H1 (cell line): ENCODE data around the gene MPZ.

Experiments used
- ATF2 ChIP-seq: IDR thresholded peaks from 2 replicates; pipeline ENCODE4 v1.6.1; 2012; ENCODE audit warnings: low read length, inconsistent platforms
- BACH1 ChIP-seq: IDR thresholded peaks from 2 replicates; pipeline ENCODE4 v1.6.1; 2012; ENCODE audit warnings: low read length, improper control_type of control experiment
- BRCA1 ChIP-seq: IDR thresholded peaks from 2 replicates; pipeline ENCODE4 v1.6.1; 2012; ENCODE audit warnings: low read depth, low read length, improper control_type of control experiment
- CREB1 ChIP-seq: IDR thresholded peaks from 2 replicates; pipeline ENCODE4 v1.6.1; 2012; ENCODE audit warnings: inconsistent platforms
- CTCF ChIP-seq, 3 experiments: IDR thresholded peaks; 1 replicate in 2 of 3; 2 replicates in 1 of 3; pipeline versions ENCODE4 v1.5.1 to v1.6.1; 2011; ENCODE audit warnings: low read length in 3 of 3, mild to moderate bottlenecking in 3 of 3, inconsistent platforms in 2 of 3, low read depth in 1 of 3, moderate library complexity in 1 of 3; ENCODE audit not compliant: insufficient read depth in 1 of 3; ENCODE audit errors: control extremely low read depth in 1 of 3
- EZH2 ChIP-seq: fragments of 200-600 bp; sonication (generic); IDR thresholded peaks from 2 replicates; pipeline ENCODE4 v1.7.1; 2012; ENCODE audit warnings: low read depth, mild to moderate bottlenecking, moderate library complexity, low read length, inconsistent platforms; ENCODE audit not compliant: severe bottlenecking
- GTF2F1 ChIP-seq: IDR thresholded peaks from 2 replicates; pipeline ENCODE4 v1.6.1; 2012; ENCODE audit warnings: low read depth, low read length, improper control_type of control experiment, borderline replicate concordance
- PHF8 ChIP-seq: fragments of 200-600 bp; sonication (generic); conservative IDR thresholded peaks from 2 replicates; pipeline ENCODE4 v1.7.1; 2012; ENCODE audit warnings: low read depth, mild to moderate bottlenecking, inconsistent platforms, low read length, moderate library complexity
- POLR2AphosphoS5 ChIP-seq: IDR thresholded peaks from 2 replicates; pipeline ENCODE4 v1.6.1; 2011; ENCODE audit warnings: low read depth, low read length
- RBBP5 ChIP-seq: IDR thresholded peaks from 2 replicates; pipeline ENCODE4 v1.7.1; 2012; ENCODE audit warnings: low read depth, mild to moderate bottlenecking, inconsistent platforms, low read length, moderate library complexity, borderline replicate concordance
- RNF2 ChIP-seq: fragments of 200-900, 300-1000 bp; sonication (generic); IDR thresholded peaks from 2 replicates; pipeline ENCODE4 v1.7.1; 2016; ENCODE audit warnings: borderline replicate concordance, low read depth, mild to moderate bottlenecking, antibody characterized with exemption, low read length; ENCODE audit not compliant: poor library complexity, severe bottlenecking; ENCODE audit errors: missing control alignments
- SAP30 ChIP-seq: fragments of 300-600 bp; sonication (generic); IDR thresholded peaks from 2 replicates; pipeline ENCODE4 v1.7.1; 2012; ENCODE audit warnings: low read length, moderate library complexity, mild to moderate bottlenecking, inconsistent platforms; ENCODE audit not compliant: insufficient read depth, insufficient replicate concordance
- SIN3A ChIP-seq, 2 experiments: IDR thresholded peaks in 1 of 2; conservative IDR thresholded peaks in 1 of 2; 2 replicates each; pipeline ENCODE4 v1.6.1; 2011 to 2012; ENCODE audit warnings: low read length in 2 of 2, improper control_type of control experiment in 1 of 2, low read depth in 1 of 2, mild to moderate bottlenecking in 1 of 2
- TAF1 ChIP-seq: IDR thresholded peaks from 2 replicates; pipeline ENCODE4 v1.6.1; 2011; ENCODE audit warnings: mild to moderate bottlenecking, low read depth, low read length

- TF ChIP-seq BACH1 = no peak
- no peak for TF ChIP-seq SAP30
- TF ChIP-seq PHF8 = no peak
- TF ChIP-seq CTCF (IDR thresholded peaks at IDR 0.05; ENCODE audit: control extremely low read depth in 1 of 3, insufficient read depth in 1 of 3, low read depth in 1 of 3, low read length in 3 of 3) = no peak
- TF ChIP-seq TAF1 = no peak
- no peak for TF ChIP-seq ATF2
- TF ChIP-seq RBBP5 = no peak
- TF ChIP-seq GTF2F1 = no peak
- TF ChIP-seq SIN3A (conservative IDR thresholded peaks at IDR 0.05 in 1 of 2, IDR thresholded peaks at IDR 0.05 in 1 of 2; ENCODE audit: low read depth in 1 of 2, low read length in 2 of 2) = no peak
- TF ChIP-seq POLR2AphosphoS5 = no peak
- TF ChIP-seq EZH2 = no peak
- no peak for TF ChIP-seq CREB1
- TF ChIP-seq RNF2 = no peak
- no peak for TF ChIP-seq BRCA1
These were observed 2.5 kb downstream of the MPZ start for GRCh38 chr1:161307230-161307768.
